Activated CD8-positive, alpha-beta memory T cell treated with anti-CD3 and anti-CD28 coated beads for 48 hours (primary cell): ENCODE data around the gene AMDHD1.
A peak's percentile ranks its signal among the peaks of the same experiment; 100 is the strongest.

Experiments
- DNase-seq, 3 experiments: peaks; one replicate each; pipeline ENCODE4 v3.0.0-alpha.2; 2020; ENCODE audit warnings: low read depth in 2 of 3, low spot score in 2 of 3

AMDHD1 gene, protein sequence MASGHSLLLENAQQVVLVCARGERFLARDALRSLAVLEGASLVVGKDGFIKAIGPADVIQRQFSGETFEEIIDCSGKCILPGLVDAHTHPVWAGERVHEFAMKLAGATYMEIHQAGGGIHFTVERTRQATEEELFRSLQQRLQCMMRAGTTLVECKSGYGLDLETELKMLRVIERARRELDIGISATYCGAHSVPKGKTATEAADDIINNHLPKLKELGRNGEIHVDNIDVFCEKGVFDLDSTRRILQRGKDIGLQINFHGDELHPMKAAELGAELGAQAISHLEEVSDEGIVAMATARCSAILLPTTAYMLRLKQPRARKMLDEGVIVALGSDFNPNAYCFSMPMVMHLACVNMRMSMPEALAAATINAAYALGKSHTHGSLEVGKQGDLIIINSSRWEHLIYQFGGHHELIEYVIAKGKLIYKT

DNA sequence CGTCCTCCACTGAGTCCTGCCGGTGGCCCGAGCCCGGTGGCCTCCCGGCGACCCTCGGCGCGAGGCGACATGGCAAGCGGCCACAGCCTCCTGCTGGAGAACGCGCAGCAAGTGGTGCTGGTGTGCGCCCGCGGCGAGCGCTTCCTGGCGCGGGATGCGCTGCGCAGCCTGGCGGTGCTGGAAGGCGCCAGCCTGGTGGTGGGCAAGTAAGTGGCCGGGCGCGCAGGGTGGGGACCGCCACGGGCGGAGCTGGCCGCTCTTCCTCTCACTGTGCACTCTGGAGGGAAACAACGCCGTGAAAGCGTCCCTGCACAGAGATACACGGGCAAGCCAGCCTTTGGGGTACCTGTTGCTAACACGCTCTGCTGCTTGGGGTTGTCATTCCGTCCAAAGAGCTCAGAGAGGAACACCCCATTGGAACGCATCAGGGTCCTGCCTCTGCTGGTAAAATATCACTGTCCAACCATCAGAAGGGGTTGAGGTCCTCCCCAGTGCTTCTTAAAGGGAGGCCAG is at the start of gene AMDHD1:
AMDHD1 (plus strand) TSS at position 2 of the 513 bp plus-strand sequence; CDS start at position 70, 68 bp downstream.
- peak; percentile 33 to 44 (median 36) for DNase-seq

DNA sequence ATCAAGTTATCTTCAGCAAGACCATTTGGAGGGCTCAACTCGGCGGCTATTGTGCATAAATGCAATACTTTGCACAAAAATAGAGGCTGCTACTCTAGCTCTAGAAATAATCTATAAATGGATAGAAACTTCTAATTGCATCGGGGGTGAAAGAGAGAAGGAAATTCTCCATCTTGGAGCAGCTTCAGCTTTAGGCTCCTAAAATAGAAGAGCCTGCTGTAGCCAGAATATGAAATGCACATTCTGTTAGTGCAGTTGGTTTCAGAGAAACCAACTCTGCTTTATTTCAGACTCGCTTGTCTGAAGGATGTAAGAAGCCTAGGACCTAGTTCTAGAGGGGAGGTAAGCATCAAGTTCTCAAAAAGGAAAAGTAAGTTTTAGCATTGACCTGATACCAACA is 46.3 kb upstream of the AMDHD1 start:
- DNase-seq = no peak

DNA sequence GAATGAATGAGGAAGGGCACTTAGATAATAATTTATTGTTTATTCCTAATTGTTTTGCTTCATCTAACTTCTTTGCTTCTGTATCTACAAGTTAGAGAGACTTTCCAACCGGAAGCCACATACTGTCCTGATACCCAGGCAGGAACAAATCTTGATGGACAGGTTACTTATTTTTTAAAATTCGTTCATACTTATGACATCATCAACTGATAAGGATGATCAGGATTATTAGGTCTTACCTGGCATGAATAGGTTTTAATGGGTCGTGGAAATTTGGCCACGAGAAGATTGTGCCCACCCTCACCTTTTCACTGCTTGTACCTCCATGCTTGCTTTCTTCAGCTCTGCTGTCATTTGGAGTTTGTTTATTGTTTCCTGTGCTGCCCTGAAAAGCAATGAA is 45.0 kb upstream of the AMDHD1 start:
- DNase-seq = no peak

DNA sequence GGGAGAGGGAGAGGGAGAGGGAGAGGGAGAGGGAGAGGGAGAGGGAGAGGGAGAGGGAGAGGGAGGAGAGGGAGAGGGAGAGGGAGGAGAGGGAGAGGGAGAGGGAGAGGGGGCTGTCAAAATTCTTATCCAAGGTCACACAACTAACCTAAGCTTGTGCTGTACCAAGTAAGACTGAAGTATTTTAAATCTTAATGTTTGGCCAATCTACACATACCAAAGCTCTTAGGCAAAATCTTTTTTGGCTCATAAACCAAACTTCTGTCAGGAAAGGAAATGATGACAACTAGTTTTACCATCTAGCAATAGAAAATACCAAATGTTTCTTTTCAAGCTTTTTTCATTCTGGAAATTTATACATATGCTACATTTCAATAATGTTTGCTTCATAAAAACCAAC is 34.6 kb upstream of the AMDHD1 start:
- DNase-seq = no peak

DNA sequence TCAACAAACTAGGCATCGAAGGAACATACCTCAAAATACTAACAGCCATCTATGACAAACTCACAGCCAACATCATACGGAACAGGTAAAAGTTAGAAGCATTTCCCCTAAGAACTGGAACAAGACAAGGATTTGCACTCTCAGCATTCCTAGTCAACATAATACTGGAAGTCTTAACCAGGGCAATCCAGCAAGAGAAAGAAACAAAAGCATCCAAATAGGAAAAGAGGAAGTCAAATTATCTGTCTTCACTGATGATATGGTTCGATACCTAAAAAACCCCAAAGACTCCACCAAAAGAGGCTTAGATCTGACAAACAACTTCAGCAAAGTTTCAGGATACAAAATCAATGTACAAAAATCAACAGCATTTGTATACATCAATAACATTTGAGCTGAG is 33.3 kb upstream of the AMDHD1 start:
- no peak for DNase-seq

DNA sequence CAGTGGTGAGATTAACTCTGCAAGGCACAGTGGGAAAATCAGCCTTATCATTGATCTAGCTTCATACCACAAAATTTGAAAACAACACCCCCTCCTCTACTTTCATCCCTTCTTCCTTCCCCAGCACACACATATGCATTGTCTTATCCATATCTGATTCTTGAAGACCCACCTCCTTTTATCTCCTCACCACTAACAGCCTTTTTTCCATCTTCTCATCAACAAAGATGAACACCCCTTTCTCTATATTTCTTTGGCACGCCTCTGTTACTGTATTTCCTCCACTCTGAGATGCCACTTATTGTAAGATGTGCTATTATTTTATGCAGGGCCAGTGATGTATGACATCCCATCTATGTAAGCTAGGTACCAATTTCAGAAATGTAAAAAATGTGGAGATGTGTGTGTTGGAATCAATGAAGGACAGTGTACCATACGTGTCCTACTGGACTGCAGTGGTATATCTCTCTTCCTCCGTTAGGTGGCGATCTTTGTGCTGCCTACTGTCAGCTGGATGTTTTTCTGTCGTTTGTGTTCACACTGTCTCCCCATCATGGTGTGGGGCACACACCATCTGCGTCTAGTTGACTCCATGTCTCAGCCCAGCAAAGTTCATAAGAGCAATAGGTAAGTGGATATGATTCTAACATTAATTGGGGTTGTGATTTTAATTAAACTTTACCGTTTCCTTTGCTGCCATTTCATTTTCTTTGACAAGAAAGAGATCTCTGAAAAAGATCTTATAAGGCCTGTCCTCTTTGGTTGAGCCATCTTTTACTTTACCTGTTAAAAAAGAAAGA is 24.7 kb upstream of the AMDHD1 start:
- peak in 1 of 3 experiments; percentile 4 for DNase-seq

DNA sequence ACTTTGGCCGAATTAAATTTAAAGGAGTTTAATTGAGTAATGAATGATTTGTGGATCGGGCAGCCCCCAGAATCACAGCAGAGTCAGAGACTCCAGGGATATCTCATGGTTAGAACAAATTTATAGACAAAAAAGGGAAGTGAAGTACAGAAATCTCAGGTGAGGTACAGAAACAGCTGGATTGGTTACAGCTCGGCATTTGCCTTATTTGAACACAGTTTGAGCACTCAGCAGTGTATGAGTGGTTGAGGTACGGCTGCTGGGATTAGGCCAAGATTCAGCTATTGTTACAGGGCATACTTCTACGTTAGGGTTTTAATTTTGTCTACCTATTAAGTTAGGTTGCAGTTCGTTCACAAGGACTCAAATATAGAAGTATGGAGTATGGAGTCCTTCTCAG is 24.0 kb upstream of the AMDHD1 start:
- no peak for DNase-seq

DNA sequence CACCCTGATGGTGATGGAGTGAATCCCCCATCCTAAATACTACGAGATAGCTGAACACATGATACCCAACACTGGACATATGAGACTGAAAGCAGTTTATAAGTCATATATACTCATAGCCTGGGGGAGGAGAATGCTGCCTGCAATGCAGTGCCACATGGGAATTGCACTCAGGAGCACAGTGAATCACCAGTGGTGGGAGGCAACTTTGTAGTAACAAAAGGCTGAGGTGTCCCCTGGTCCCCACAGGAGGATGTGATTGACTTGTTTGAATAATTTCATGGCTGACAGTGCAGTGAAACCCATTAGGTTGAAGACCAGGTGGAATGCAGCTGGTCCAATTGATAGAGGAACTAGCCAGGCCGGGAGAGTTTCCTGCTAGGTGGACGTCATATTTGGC is 20.9 kb upstream of the AMDHD1 start:
- DNase-seq = no peak

DNA sequence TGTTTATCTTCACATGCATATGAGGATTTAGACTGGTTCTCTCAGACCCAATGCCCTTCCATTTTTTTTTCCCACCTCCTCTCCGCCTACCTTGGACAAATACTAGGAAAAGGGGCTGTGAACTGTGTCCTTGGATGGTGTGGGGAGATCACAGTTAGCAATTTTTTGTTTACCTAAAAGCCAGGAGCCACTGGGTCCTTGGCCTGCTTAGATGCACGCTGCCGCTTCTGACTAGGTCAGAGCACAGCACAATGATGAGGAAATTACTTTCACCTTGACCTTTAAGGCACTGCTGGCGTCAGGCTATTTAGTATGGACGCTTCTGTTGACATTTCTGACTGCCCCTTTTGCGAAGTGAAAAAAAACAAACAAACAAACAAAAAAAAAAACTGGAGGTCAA is 2.6 kb upstream of the AMDHD1 start:
- DNase-seq = no peak

DNA sequence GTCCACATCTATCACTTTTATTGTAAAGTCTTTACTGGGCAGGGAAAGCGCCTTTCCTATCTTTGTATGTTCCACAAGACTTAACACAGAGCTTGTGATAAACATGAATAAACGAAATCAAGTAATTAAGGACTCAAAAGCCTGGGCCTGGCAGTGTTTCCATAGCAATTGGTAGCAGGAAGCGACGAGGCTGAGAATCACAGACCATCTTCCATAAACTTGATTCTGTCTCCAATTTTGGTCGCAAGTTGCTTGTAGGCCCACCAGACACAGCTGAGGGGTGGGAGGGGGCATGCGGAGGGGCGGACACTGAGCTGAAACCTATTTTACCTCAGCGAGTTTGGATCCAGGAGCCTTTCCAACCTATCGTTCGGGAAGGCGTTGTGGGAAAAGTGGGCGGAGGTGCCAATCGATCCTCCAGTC is 1.0 kb upstream of the AMDHD1 start:
- DNase-seq = no peak

DNA sequence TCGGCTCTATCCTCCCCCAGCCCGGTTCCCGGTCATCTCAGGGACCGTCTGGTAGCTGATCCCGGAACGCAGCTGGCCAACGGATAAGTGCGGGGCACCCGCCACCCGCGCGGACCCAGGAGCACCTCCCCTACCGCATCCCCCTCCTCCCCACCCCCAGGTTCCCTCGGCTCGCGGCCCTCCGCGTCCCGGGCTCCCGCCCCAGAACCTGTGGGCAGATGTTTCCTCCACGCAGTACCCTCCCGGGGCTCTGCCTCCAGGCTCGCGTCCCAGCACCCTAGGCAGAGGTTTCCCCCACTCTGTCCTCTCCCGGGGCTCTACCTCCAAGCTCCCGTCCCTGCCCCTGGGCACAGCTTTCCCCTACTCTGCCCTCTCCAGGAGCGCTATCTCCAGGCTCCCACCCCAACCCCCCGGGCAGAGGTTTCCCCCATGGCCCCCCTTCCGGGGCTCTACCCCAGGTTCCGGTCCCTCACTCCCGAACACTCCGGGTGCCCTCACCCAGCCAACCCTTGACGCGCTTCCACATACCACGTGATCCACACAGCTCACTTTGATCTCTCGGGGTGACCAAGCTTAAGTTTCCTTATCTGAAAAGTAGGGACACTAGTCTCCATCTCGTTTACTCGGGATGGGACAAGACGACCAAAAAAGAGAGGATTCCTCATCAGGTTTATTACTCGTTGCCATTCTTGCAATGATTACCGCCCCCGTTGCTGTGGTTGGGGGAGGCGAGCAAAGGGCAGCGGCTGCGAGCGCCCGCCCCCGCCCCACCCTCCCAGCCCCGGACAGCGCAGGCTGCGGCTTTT is 404 bp upstream of the AMDHD1 start, which contains the start of gene CCDC38:
CCDC38 (minus strand) TSS at position 91 of the 806 bp plus-strand sequence. CDS start 6,105 bp downstream, outside the sequence.
- peak; percentile 62 to 68 (median 66) for DNase-seq

DNA sequence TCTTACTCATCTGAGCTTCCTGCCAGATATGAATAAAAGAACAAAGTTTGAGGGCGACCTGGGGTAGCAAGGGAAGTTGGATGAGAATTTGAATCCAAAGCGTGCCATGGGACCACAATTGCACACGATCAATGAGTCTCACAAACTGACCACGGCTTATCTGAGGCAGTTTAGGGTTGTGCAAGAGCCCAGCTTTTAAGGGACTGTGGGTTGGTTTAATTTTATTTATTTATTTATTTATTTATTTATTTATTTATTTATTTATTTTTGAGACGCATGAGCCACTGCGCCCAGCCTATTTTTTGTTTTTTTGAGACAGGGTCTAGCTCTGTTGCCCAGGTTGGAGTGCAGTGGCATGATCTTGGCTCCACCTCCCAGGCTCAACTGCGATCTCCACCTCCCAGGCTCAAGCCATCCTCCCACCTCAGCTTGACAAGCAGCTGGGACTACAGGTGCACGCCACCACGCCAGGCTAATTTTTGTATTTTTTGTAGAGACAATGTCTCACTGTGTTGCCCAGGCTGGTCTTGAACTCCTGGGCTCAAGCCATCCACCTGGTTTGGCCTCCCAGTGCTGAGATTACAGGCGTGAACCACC is 1.1 kb downstream of the AMDHD1 start:
- no peak for DNase-seq

DNA sequence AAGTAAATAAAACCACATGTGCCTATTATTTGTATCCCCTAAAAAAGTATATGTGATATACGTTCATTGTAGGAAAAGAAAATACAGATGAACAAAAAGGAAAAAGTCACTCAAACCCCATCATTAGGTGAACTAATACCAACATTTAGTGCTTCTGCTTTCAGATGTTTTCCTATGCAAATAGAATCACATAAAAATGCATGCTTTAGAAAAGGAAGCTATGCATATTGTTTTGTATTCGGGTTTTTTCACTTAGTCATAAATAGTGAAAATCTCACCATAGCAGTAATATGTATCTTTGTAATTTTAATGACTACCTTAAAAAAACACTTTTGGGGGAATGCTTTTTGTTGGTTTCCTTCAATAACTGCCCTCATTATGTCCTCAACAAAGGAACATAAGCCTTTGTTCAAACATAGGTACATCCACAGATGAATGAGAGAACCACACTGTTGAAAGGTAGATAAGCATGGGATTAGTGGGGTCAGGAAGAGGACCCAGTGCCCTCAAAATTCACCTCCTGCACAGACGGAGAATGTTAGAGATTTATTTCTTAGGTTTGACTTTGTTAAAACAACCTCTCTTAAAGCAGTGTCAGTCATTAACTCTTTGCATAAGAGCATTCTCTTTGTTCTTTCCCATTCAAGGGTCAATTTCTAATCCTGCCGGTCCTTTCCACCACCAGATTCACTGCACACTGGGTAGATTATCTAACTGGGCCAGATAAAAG is 6.5 kb downstream of the AMDHD1 start:
- no peak for DNase-seq

DNA sequence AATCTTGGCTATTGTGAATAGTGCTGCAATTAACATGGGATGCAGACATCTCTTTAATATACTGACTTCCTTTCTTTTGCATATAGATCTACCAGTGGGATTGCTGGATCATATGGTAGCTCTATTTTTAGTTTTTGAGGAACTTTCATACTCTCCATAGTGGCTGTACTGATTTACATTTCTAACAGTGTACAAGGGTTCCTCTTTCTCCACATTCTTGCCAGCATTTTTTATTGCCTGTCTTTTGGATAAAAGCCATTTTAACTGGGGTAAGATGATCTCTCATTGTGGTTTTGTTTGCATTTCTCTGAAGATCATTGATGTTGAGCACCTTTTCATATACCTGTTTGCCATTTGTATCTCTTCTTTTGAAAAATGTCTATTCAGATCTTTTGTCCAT is 8.4 kb downstream of the AMDHD1 start:
- DNase-seq = no peak

DNA sequence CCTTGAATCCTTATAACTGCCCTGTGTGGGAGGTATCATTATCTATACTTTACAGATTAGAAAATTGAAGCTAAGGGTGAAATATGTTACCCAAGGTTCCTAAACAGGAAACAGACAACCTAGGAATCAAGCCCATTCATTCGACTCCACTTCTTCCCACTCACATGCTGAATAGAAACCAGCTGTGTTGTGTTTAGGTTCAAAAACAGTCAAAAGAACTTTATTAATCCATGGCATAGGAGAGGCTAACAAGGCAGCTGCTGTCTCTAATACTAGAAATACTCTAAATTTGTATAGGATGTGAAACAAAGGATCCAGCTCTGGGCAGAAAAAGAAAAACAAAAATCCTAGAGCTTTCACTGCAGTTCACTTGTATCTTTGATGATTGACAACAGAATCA is 9.9 kb downstream of the AMDHD1 start:
- no peak for DNase-seq

DNA sequence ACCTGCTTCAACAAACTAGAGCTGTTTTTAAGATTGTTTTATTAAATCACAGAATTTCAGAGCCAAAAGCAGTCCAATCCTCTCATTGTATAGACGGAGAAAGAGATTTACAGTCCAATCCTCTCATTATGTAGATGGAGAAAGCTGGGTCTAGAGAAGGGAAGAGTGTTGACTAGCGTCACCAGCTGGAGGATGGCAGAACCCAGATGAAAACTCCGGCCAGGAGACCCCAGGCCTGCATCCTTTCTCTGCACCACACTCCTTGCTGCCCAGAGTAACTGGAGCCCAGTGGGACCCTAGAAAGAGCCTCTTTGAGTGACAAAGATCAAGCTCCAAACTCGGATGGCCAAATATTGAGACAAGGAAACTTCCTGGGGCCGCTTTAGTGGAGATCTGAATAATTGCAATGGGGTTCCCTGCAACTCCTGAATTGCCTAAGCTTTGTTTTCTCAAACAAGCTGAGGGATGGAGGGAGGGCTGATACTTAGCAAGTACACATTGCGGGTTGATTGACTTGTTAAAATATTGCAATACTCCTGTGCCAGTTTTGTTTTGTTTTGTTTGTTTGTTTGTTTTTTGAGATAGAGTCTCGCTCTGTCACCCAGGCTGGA is 12.5 kb downstream of the AMDHD1 start:
- no peak for DNase-seq

DNA sequence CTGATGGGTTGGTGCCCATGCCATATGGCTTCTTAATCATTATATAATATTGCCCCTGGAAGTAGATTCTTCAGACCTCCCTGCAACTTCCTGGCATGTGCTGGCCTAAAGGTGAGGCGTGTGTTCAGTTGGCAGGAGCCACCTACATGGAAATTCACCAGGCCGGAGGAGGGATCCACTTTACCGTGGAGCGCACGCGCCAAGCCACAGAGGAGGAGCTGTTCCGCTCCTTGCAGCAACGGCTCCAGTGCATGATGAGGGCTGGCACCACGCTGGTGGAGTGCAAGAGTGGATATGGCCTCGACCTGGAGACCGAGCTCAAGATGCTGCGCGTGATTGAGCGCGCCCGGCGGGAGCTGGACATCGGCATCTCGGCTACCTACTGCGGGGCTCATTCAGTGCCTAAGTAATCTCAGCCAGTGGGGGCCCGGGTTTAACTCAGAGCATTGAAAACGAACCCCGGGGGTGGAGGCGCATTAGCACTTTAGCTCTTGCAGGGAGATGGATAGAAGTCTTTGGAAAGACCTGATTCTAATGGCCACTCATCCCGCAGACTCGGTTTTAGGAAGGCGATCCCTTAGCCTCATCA is 13.5 kb downstream of the AMDHD1 start:
- no peak for DNase-seq

DNA sequence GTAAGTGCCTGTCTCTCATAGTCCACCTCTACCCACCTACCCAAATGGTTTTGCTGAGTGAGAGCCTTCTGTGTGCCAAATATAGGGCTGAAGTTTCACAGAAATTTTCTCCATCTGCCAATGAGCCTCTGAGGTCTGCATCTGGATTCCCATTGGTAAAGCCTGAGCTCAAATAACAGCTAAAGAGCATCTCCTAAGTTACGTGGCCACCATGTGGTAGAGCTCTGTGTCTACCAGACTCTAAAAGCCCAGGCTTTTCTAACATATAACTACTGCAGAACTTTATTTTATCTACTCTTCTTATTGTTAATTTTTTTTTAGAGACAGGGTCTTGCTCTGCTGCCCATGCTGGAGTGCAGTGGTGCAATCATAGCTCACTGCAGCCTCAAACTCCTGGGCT is 16.0 kb downstream of the AMDHD1 start:
- no peak for DNase-seq

DNA sequence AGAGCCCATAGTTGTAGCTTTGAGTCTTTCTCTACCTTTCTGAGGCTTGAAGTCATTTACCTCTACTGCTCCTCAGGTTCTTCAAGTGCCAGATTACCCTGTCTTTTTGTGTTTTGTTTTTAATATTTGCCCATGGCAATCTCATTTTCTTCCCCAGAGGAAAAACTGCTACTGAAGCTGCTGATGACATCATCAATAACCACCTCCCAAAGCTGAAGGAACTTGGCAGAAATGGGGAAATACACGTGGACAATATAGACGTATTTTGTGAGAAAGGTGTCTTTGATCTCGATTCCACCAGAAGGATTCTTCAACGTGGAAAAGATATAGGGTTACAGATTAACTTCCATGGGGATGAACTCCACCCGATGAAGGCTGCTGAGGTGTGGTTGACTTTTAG is 17.1 kb downstream of the AMDHD1 start:
- no peak for DNase-seq
